CD14-positive monocyte (primary cell): ENCODE data around the gene GMEB2. TPM values are rescaled to one million over a fixed set of nuclear protein-coding genes. Genes with fewer than 3 reads are reported as not detected.

Source experiments
- DNase-seq, 3 donors: peaks; one replicate each; pipeline ENCODE4 v3.0.0-alpha.2; 2011 to 2022
- H2AFZ ChIP-seq: 2 replicates; pipeline ENCODE4 v1.6.0; 2012; ENCODE audit warnings: mild to moderate bottlenecking, low read depth, low read length, inconsistent platforms; ENCODE audit not compliant: insufficient read depth, poor library complexity, severe bottlenecking
- H3K27ac ChIP-seq, 2 donors: 1 replicate in 1 of 2; 2 replicates in 1 of 2; pipeline ENCODE4 v1.5.1; 2012 to 2013; ENCODE audit warnings: low read length in 2 of 2, control low read depth in 1 of 2, inconsistent platforms in 1 of 2, low read depth in 1 of 2, mild to moderate bottlenecking in 1 of 2
- H3K27me3 ChIP-seq, 2 donors: one replicate each; pipeline versions ENCODE4 v1.6.0 to v1.6.1; 2011 to 2013; ENCODE audit warnings: low read length in 2 of 2; ENCODE audit not compliant: control insufficient read depth in 2 of 2, insufficient read depth in 2 of 2
- H3K36me3 ChIP-seq, 2 donors: replicated peaks in 1 of 2; 1 replicate in 1 of 2; 2 replicates in 1 of 2; pipeline versions ENCODE4 v1.5.1 to v1.6.1; 2012 to 2013; ENCODE audit warnings: low read length in 2 of 2, control low read depth in 1 of 2, inconsistent platforms in 1 of 2, mild to moderate bottlenecking in 1 of 2; ENCODE audit not compliant: insufficient read depth in 2 of 2, control insufficient read depth in 1 of 2
- H3K4me1 ChIP-seq, 2 donors: 1 replicate in 1 of 2; 2 replicates in 1 of 2; pipeline versions ENCODE4 v1.5.1 to v1.6.1; 2012 to 2013; ENCODE audit warnings: low read length in 2 of 2, control low read depth in 1 of 2, inconsistent platforms in 1 of 2, mild to moderate bottlenecking in 1 of 2, moderate library complexity in 1 of 2; ENCODE audit not compliant: insufficient read depth in 2 of 2, control insufficient read depth in 1 of 2
- H3K4me2 ChIP-seq: replicated peaks from 2 replicates; pipeline ENCODE3; 2012; ENCODE audit warnings: low read length, moderate library complexity, mild to moderate bottlenecking; ENCODE audit not compliant: poor library complexity, severe bottlenecking; ENCODE audit errors: extremely low read depth
- H3K4me3 ChIP-seq, 3 experiments: fragments of 200-600 bp in 1 of 3; sonication (generic) in 1 of 3; replicated peaks in 1 of 3; 1 replicate in 2 of 3; 2 replicates in 1 of 3; pipeline ENCODE4 v1.5.1; 2011 to 2013; ENCODE audit warnings: low read length in 3 of 3, mild to moderate bottlenecking in 3 of 3, control low read depth in 2 of 3, low read depth in 2 of 3, inconsistent platforms in 1 of 3, moderate library complexity in 1 of 3
- H3K79me2 ChIP-seq: 2 replicates; pipeline ENCODE4 v1.6.0; 2012; ENCODE audit warnings: mild to moderate bottlenecking, control low read depth, inconsistent platforms, low read length, moderate library complexity; ENCODE audit not compliant: insufficient read depth
- H3K9ac ChIP-seq: 2 replicates; pipeline ENCODE4 v1.6.0; 2017; ENCODE audit warnings: low read length, mild to moderate bottlenecking; ENCODE audit not compliant: insufficient read depth, poor library complexity, severe bottlenecking
- H3K9me3 ChIP-seq, 2 donors: replicated peaks in 1 of 2; 1 replicate in 1 of 2; 2 replicates in 1 of 2; pipeline versions ENCODE4 v1.5.1 to v1.6.1; 2012 to 2013; ENCODE audit warnings: low read length in 2 of 2, control low read depth in 1 of 2; ENCODE audit not compliant: control insufficient read depth in 1 of 2, insufficient read depth in 1 of 2
- H4K20me1 ChIP-seq: 2 replicates; pipeline ENCODE4 v1.6.0; 2012; ENCODE audit warnings: mild to moderate bottlenecking, low read length, control low read depth, moderate library complexity; ENCODE audit not compliant: insufficient read depth
- H3K27ac Mint-ChIP-seq, 7 donors: one replicate each; pipeline ENCODE4 v1.8.0; 2020; ENCODE audit warnings: mild to moderate bottlenecking in 7 of 7, mixed read lengths in 7 of 7, moderate library complexity in 6 of 7, inconsistent platforms in 2 of 7
- H3K27me3 Mint-ChIP-seq, 3 donors: one replicate each; pipeline ENCODE4 v1.8.0; 2021 to 2022; ENCODE audit warnings: low read depth in 3 of 3, mild to moderate bottlenecking in 3 of 3, mixed read lengths in 3 of 3, moderate library complexity in 3 of 3, inconsistent platforms in 1 of 3
- H3K36me3 Mint-ChIP-seq, 2 donors: one replicate each; pipeline ENCODE4 v1.8.0; 2020; ENCODE audit warnings: mixed read lengths in 2 of 2, inconsistent platforms in 1 of 2, mild to moderate bottlenecking in 1 of 2
- H3K4me1 Mint-ChIP-seq: one replicate; pipeline ENCODE4 v1.8.0; 2020; ENCODE audit warnings: mild to moderate bottlenecking, mixed read lengths
- H3K4me3 Mint-ChIP-seq, 2 donors: one replicate each; pipeline ENCODE4 v1.8.0; 2020; ENCODE audit warnings: mild to moderate bottlenecking in 2 of 2, mixed read lengths in 2 of 2, moderate library complexity in 1 of 2
- H3K9me3 Mint-ChIP-seq, 7 donors: one replicate each; pipeline ENCODE4 v1.8.0; 2020 to 2022; ENCODE audit warnings: mixed read lengths in 7 of 7, mild to moderate bottlenecking in 6 of 7, moderate library complexity in 6 of 7, inconsistent platforms in 2 of 7
- CTCF ChIP-seq: fragments of 200-600 bp; IDR thresholded peaks from one replicate; pipeline ENCODE4 v1.8.0; 2022; ENCODE audit warnings: antibody characterized with exemption, mild to moderate bottlenecking
- WGBS: methylation state at CpG from one replicate; pipeline ENCODE4 v1.1.5; 2013; ENCODE audit warnings: missing lambda C conversion rate; ENCODE audit not compliant: insufficient coverage; 5-methylcytosine and 5-hydroxymethylcytosine counted together
- intact Hi-C, 2 donors: fragments of 100-400 bp; cut with micrococcal nuclease; formaldehyde crosslinking; loops; one replicate each; pipeline versions ENCODE4 v1.15.0 to v1.15.1; 2023
- polyA plus RNA-seq, 3 donors: library from polyadenylated mRNA; depleted of rRNA in 1 of 3; unstranded in 2 of 3; stranded (reverse) in 1 of 3; fragments of 300-500 nt in 2 of 3; fragments of >200 nt in 1 of 3; fragmentation: Illumina TruSeq in 2 of 3; gene quantifications; 1 replicate in 2 of 3; 2 replicates in 1 of 3; pipeline ENCODE4 v1.2.3, GENCODE V29; 2012 to 2021

GMEB2 gene
- polyA plus RNA-seq, 3 donors = 2.7 to 11.7 (median 3.8) TPM

GRCh38 chr20:63587776-63588591 is 38.9 kb downstream of the GMEB2 start:
- TF ChIP-seq CTCF = no peak
- Mint-ChIP-seq H3K36me3 (peaks cover 42 to 58% of the 10 kb centered on the region in 2 donors), H3K4me3 (no peak overlapping the region), H3K27me3 (peaks cover 6 to 10% (median 9%) of the 10 kb centered on the region in 3 donors), H3K9me3 (no peaks in the 10 kb centered on the region), H3K4me1 (peaks cover 13% of the 10 kb centered on the region), H3K27ac (peak overlapping the region in 5 of 7 donors; percentile 52 to 77 (median 66))
- intact Hi-C loops = no loop called here
- no peaks in the 10 kb centered on the region for H3K79me2 ChIP-seq
- H2AFZ ChIP-seq = no peak overlapping the region
- no peaks in the 10 kb centered on the region for H3K27me3 ChIP-seq
- DNase-seq = peak in 1 of 3 donors; percentile 7
- WGBS = 19% methylated on average over 14 of the region's 19 CpGs
- H3K4me1 ChIP-seq = peaks cover 0 to 7% of the 10 kb centered on the region in 2 donors
- no peak overlapping the region for H3K4me3 ChIP-seq
- H3K36me3 ChIP-seq = peaks cover 29 to 41% of the 10 kb centered on the region in 2 donors
- no peaks in the 10 kb centered on the region for H3K9me3 ChIP-seq
- H3K9ac ChIP-seq = no peak overlapping the region
- H3K27ac ChIP-seq = no peak overlapping the region
- no peak overlapping the region for H3K4me2 ChIP-seq
- H4K20me1 ChIP-seq = peaks cover 4% of the 10 kb centered on the region

- Mint-ChIP-seq H3K4me3 (no peak overlapping the region), H3K4me1 (peaks cover 13% of the 10 kb centered on the region), H3K9me3 (no peaks in the 10 kb centered on the region), H3K36me3 (peaks cover 38 to 51% of the 10 kb centered on the region in 2 donors), H3K27ac (peak overlapping the region in 1 of 7 donors; percentile 54), H3K27me3 (peaks cover 9 to 16% (median 12%) of the 10 kb centered on the region in 3 donors)
- H3K9ac ChIP-seq = no peak overlapping the region
- no peak for DNase-seq
- no peaks in the 10 kb centered on the region for H3K27me3 ChIP-seq
- no peak overlapping the region for H3K27ac ChIP-seq
- peaks cover 0 to 7% of the 10 kb centered on the region in 2 donors for H3K4me1 ChIP-seq
- no peak for TF ChIP-seq CTCF
- no peak overlapping the region for H2AFZ ChIP-seq
- H3K36me3 ChIP-seq = peaks cover 21 to 34% of the 10 kb centered on the region in 2 donors
- peaks cover 4% of the 10 kb centered on the region for H4K20me1 ChIP-seq
- intact Hi-C loops = no loop called here
- no peaks in the 10 kb centered on the region for H3K79me2 ChIP-seq
- H3K4me3 ChIP-seq = no peak overlapping the region
- no peak overlapping the region for H3K4me2 ChIP-seq
- WGBS = 89% methylated on average over 5 of the region's 12 CpGs
- no peaks in the 10 kb centered on the region for H3K9me3 ChIP-seq
Measured at GRCh38 chr20:63587256-63587655, 39.6 kb downstream of the GMEB2 start.
